ENCODE measurements around the gene SPECC1. TPM values are rescaled to one million over a fixed set of nuclear protein-coding genes. Genes with fewer than 3 reads are reported as not detected.

The SPECC1 gene
- total RNA-seq, 2 donors from 2014 or later, result 10.3 to 13.5 TPM

DNA sequence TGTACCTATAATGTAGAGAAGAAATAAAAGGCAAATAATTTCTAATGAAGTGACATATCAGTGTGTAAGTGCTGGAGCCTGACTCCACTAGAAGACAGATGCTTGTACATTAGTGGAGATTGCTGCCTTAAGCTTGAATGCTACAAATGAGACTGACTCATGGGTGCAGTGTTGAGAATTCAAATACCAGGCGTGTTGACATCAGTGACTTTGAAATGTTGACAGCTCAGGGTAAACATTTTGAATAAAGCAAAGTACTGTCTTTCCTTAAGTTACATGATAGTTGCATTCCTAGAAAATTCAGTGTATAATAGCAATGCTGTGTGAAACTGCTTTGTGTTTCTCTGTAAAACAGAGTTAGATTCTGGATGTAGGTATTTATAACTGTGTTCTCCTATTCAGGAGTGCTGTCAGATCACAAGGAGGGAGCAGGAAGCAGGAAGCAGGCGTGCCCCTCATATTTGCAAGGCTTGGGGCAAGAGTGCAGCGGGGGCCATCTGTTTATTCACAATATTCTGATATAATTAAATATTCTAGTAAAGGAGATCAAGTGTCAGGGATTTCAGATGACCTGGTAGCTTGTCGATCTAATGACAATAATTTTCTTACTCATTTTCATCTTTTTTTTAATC, 119.0 kb downstream of the SPECC1 start:
- no peak for TF ChIP-seq CTCF (IDR thresholded peaks at IDR 0.05)
- Histone ChIP-seq H3K36me3 (no peaks in the 10 kb centered on the region), H3K27me3 (no peaks in the 10 kb centered on the region), H3K4me1 (no peaks in the 10 kb centered on the region), H3K4me3 (no peak overlapping the region), H3K27ac (no peak overlapping the region), H3K9me3 (peaks cover 0 to 7% of the 10 kb centered on the region in 2 donors)
- no peak for DNase-seq (ENCODE audit: low spot score)

- Histone ChIP-seq H3K4me3 (no peak overlapping the region), H3K36me3 (no peaks in the 10 kb centered on the region), H3K27ac (no peak overlapping the region), H3K27me3 (no peaks in the 10 kb centered on the region), H3K9me3 (peaks cover 0 to 7% of the 10 kb centered on the region in 2 donors), H3K4me1 (no peaks in the 10 kb centered on the region)
- TF ChIP-seq CTCF (IDR thresholded peaks at IDR 0.05), result no peak
- DNase-seq (ENCODE audit: low spot score), result no peak
These were observed 124.4 kb downstream of the SPECC1 start for GRCh38 chr17:20133517-20133916.

- Histone ChIP-seq H3K27ac (no peak overlapping the region), H3K27me3 (no peaks in the 10 kb centered on the region), H3K9me3 (no peaks in the 10 kb centered on the region), H3K4me3 (no peak overlapping the region), H3K4me1 (no peaks in the 10 kb centered on the region), H3K36me3 (no peaks in the 10 kb centered on the region)
- no peak for DNase-seq (ENCODE audit: low spot score)
- no peak for TF ChIP-seq CTCF (IDR thresholded peaks at IDR 0.05)
These were observed 132.2 kb downstream of the SPECC1 start for GRCh38 chr17:20141198-20141972.

GRCh38 chr17:20142268-20142667, 133.1 kb downstream of the SPECC1 start:
- Histone ChIP-seq H3K27ac (no peak overlapping the region), H3K27me3 (no peaks in the 10 kb centered on the region), H3K9me3 (no peaks in the 10 kb centered on the region), H3K4me1 (no peaks in the 10 kb centered on the region), H3K4me3 (no peak overlapping the region), H3K36me3 (no peaks in the 10 kb centered on the region)
- TF ChIP-seq CTCF (IDR thresholded peaks at IDR 0.05), result no peak
- DNase-seq (ENCODE audit: low spot score), result no peak

DNA sequence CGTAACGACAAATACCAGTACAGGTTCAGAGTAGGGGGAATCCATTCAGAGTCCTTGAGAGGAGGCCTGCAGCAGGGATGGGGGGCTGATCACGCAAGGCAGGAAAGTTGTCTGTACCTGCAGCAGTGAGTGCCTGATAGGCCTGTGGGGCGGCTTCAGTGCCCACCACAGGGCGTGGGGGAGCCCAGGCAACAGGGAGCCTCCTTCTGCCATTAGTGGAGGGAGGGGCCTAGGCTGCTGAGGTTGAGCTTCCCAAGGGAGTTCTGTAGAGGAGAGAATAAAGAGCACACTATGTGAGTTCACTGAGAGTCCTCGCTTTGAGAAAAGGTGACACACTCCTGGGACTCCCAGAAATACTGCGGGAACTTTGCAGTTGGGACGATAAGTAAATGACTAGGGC, 134.6 kb downstream of the SPECC1 start:
- TF ChIP-seq CTCF (IDR thresholded peaks at IDR 0.05), result no peak
- Histone ChIP-seq H3K27me3 (no peaks in the 10 kb centered on the region), H3K9me3 (no peaks in the 10 kb centered on the region), H3K27ac (no peak overlapping the region), H3K4me3 (no peak overlapping the region), H3K4me1 (no peaks in the 10 kb centered on the region), H3K36me3 (no peaks in the 10 kb centered on the region)
- no peak for DNase-seq (ENCODE audit: low spot score)
